HepG2 (cell line): ENCODE results near the gene WDR73. TPM values are rescaled to one million over a fixed set of nuclear protein-coding genes. Genes with fewer than 3 reads are reported as not detected.

Experiments
- FOXM1 ChIP-seq: sonication (generic); formaldehyde crosslinking; IDR thresholded peaks from 2 replicates; pipeline ENCODE4 v1.5.0; 2020; ENCODE audit warnings: missing genetic modification reagents
- HNRNPK ChIP-seq: fragments of 200-400 bp; formaldehyde crosslinking; IDR thresholded peaks from 2 replicates; pipeline ENCODE4 v1.6.1; 2018; ENCODE audit warnings: low read length, low read depth, moderate library complexity, mild to moderate bottlenecking; ENCODE audit not compliant: poor library complexity, severe bottlenecking
- JUN ChIP-seq: sonication (generic); formaldehyde crosslinking; IDR thresholded peaks from 2 replicates; pipeline ENCODE4 v1.4.0; 2020; ENCODE audit warnings: mild to moderate bottlenecking, missing genetic modification reagents
- PAXIP1 ChIP-seq: sonication (generic); formaldehyde crosslinking; conservative IDR thresholded peaks from 2 replicates; pipeline ENCODE4 v1.4.0; 2020; ENCODE audit warnings: mild to moderate bottlenecking, missing genetic modification reagents, moderate library complexity
- PHF8 ChIP-seq: sonication (generic); formaldehyde crosslinking; IDR thresholded peaks from 2 replicates; pipeline ENCODE4 v1.5.0; 2020; ENCODE audit warnings: missing genetic modification reagents
- ZBTB1 ChIP-seq: sonication (generic); formaldehyde crosslinking; IDR thresholded peaks from 2 replicates; pipeline ENCODE4 v1.4.0; 2020; ENCODE audit warnings: missing genetic modification reagents, borderline replicate concordance
- ZNF230 ChIP-seq: sonication (generic); formaldehyde crosslinking; IDR thresholded peaks from 2 replicates; pipeline ENCODE4 v1.4.0; 2020; ENCODE audit warnings: mild to moderate bottlenecking, missing genetic modification reagents
- ZNF546 ChIP-seq: sonication (generic); formaldehyde crosslinking; conservative IDR thresholded peaks from 2 replicates; pipeline ENCODE4 v1.8.1; 2023; ENCODE audit warnings: mild to moderate bottlenecking, missing genetic modification reagents
- ZNF574 ChIP-seq: sonication (generic); formaldehyde crosslinking; IDR thresholded peaks from 2 replicates; pipeline ENCODE4 v1.4.0; 2020; ENCODE audit warnings: missing genetic modification reagents
- ZNF580 ChIP-seq: IDR thresholded peaks from 2 replicates; pipeline ENCODE4 v1.6.1; 2016; ENCODE audit warnings: low read depth, borderline replicate concordance
- ZNF775 ChIP-seq: sonication (generic); formaldehyde crosslinking; IDR thresholded peaks from 2 replicates; pipeline ENCODE4 v1.4.0; 2020; ENCODE audit warnings: missing genetic modification reagents, mild to moderate bottlenecking, moderate library complexity, borderline replicate concordance
- ZNF781 ChIP-seq: sonication (generic); formaldehyde crosslinking; IDR thresholded peaks from 2 replicates; pipeline ENCODE4 v1.5.1; 2020; ENCODE audit warnings: borderline replicate concordance, mild to moderate bottlenecking, missing genetic modification reagents; ENCODE audit errors: not compliant biosample characterization
- ZNF788 ChIP-seq: sonication (generic); formaldehyde crosslinking; IDR thresholded peaks from 2 replicates; pipeline ENCODE4 v1.5.0; 2020; ENCODE audit warnings: mild to moderate bottlenecking, missing genetic modification reagents, borderline replicate concordance
- polyA plus RNA-seq, 8 experiments: library from polyadenylated mRNA; depleted of rRNA in 3 of 8; stranded (reverse) in 7 of 8; unstranded in 1 of 8; fragments of >200 nt; fragmentation: Illumina TruSeq in 4 of 8; extraction: Trizol in 4 of 8; gene quantifications; 2 replicates each; pipeline versions ENCODE4 v1.2.1 to v1.2.3, GENCODE V29; 2011 to 2016; ENCODE audit warnings: low read depth in 4 of 8, missing spikeins in 1 of 8, mixed read lengths in 1 of 8; ENCODE audit not compliant: insufficient read depth in 1 of 8
- total RNA-seq, 5 experiments: library from RNA; depleted of rRNA; stranded (reverse); fragments of >200 nt; fragmentation: Illumina TruSeq; extraction: Trizol; gene quantifications; 2 replicates each; pipeline ENCODE4 v1.2.3, GENCODE V29; 2016; ENCODE audit warnings: low read depth in 1 of 5
- TF ChIP-seq, protein P1 (sequence below): sonication (generic); formaldehyde crosslinking; IDR thresholded peaks from 2 replicates; pipeline ENCODE4 v1.4.0; 2020; ENCODE audit warnings: missing genetic modification reagents, mild to moderate bottlenecking, borderline replicate concordance
- TF ChIP-seq, protein P2 (sequence below): sonication (generic); formaldehyde crosslinking; IDR thresholded peaks from 2 replicates; pipeline ENCODE4 v1.4.0; 2020; ENCODE audit warnings: missing genetic modification reagents, mild to moderate bottlenecking, borderline replicate concordance

The WDR73 gene
- total and polyA plus RNA-seq, 2 of the 13 experiments (the other 11 are each of a cell fraction or from before 2014, with no cell fraction given): 20.0 to 35.5 TPM

- TF ChIP-seq PAXIP1 (CRISPR knock-in tag) (peak; percentile 77), ZNF775 (CRISPR knock-in tag) (peak; percentile 87; the same call in 1 of the 2 replicates), ZNF580 (CRISPR knock-in tag) (0 out of 2 replicates have a peak, but pooled peaks have one; percentile 20), ZNF546 (CRISPR knock-in tag) (no peak), HNRNPK (no peak), FOXM1 (CRISPR knock-in tag) (no peak), PHF8 (CRISPR knock-in tag) (no peak), ZBTB1 (CRISPR knock-in tag) (no peak), JUN (CRISPR knock-in tag) (no peak), ZNF781 (CRISPR knock-in tag) (no peak), ZNF788 (CRISPR knock-in tag) (no peak), ZNF230 (no peak), ZNF574 (CRISPR knock-in tag) (peak; percentile 21; the same call in 1 of the 2 replicates)
- TF ChIP-seq, protein P1, sequence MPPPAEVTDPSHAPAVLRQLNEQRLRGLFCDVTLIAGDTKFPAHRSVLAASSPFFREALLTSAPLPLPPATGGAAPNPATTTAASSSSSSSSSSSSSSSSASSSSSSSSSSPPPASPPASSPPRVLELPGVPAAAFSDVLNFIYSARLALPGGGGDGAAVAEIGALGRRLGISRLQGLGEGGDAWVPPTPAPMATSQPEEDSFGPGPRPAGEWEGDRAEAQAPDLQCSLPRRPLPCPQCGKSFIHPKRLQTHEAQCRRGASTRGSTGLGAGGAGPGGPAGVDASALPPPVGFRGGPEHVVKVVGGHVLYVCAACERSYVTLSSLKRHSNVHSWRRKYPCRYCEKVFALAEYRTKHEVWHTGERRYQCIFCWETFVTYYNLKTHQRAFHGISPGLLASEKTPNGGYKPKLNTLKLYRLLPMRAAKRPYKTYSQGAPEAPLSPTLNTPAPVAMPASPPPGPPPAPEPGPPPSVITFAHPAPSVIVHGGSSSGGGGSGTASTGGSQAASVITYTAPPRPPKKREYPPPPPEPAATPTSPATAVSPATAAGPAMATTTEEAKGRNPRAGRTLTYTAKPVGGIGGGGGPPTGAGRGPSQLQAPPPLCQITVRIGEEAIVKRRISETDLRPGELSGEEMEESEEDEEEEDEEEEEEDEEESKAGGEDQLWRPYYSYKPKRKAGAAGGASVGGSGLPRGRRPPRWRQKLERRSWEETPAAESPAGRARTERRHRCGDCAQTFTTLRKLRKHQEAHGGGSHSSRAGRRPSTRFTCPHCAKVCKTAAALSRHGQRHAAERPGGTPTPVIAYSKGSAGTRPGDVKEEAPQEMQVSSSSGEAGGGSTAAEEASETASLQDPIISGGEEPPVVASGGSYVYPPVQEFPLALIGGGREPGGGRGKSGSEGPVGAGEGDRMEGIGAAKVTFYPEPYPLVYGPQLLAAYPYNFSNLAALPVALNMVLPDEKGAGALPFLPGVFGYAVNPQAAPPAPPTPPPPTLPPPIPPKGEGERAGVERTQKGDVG: no peak
- TF ChIP-seq, protein P2, sequence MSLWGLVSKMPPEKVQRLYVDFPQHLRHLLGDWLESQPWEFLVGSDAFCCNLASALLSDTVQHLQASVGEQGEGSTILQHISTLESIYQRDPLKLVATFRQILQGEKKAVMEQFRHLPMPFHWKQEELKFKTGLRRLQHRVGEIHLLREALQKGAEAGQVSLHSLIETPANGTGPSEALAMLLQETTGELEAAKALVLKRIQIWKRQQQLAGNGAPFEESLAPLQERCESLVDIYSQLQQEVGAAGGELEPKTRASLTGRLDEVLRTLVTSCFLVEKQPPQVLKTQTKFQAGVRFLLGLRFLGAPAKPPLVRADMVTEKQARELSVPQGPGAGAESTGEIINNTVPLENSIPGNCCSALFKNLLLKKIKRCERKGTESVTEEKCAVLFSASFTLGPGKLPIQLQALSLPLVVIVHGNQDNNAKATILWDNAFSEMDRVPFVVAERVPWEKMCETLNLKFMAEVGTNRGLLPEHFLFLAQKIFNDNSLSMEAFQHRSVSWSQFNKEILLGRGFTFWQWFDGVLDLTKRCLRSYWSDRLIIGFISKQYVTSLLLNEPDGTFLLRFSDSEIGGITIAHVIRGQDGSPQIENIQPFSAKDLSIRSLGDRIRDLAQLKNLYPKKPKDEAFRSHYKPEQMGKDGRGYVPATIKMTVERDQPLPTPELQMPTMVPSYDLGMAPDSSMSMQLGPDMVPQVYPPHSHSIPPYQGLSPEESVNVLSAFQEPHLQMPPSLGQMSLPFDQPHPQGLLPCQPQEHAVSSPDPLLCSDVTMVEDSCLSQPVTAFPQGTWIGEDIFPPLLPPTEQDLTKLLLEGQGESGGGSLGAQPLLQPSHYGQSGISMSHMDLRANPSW (CRISPR knock-in tag): no peak
Observed at GRCh38 chr15:84594617-84595290, 59.3 kb downstream of the WDR73 start (continued).
